HEK293 (cell line): Measurements from ENCODE around the gene ADCYAP1R1.

Experiments
- BCL11A ChIP-seq: fragments of 450-650 bp; formaldehyde crosslinking; IDR thresholded peaks from 2 replicates; pipeline ENCODE4 v1.5.1; 2016; ENCODE audit warnings: low read depth, missing biosample characterization, missing genetic modification characterization
- HOXD13 ChIP-seq: sonication (generic); formaldehyde crosslinking; IDR thresholded peaks from 2 replicates; pipeline ENCODE4 v1.8.0; 2022; ENCODE audit warnings: missing genetic modification reagents, borderline replicate concordance
- TCF7L2 ChIP-seq: IDR thresholded peaks from 2 replicates; pipeline ENCODE4 v1.6.1; 2011; ENCODE audit warnings: low read depth, mild to moderate bottlenecking, inconsistent platforms, low read length, moderate library complexity, borderline replicate concordance
- TSHZ1 ChIP-seq: fragments of 450-650 bp; formaldehyde crosslinking; IDR thresholded peaks from 2 replicates; pipeline ENCODE4 v1.5.1; 2016; ENCODE audit warnings: missing biosample characterization, missing genetic modification characterization, borderline replicate concordance
- ZNF133 ChIP-seq: fragments of 450-650 bp; formaldehyde crosslinking; IDR thresholded peaks from 2 replicates; pipeline ENCODE4 v1.5.1; 2016; ENCODE audit warnings: missing biosample characterization, missing genetic modification characterization
- TF ChIP-seq, protein P1 (sequence below): fragments of 450-650 bp; formaldehyde crosslinking; IDR thresholded peaks from 2 replicates; pipeline ENCODE4 v1.5.1; 2016; ENCODE audit warnings: missing biosample characterization, missing genetic modification characterization
- TF ChIP-seq, protein P2 (sequence below): fragments of 450-650 bp; formaldehyde crosslinking; IDR thresholded peaks from 2 replicates; pipeline ENCODE4 v1.5.1; 2016; ENCODE audit warnings: missing biosample characterization, missing genetic modification characterization
- TF ChIP-seq, protein P3 (sequence below): fragments of 450-650 bp; formaldehyde crosslinking; IDR thresholded peaks from 2 replicates; pipeline ENCODE4 v1.5.1; 2016; ENCODE audit warnings: missing biosample characterization, missing genetic modification characterization, low read depth
- TF ChIP-seq, protein P4 (sequence below): fragments of 450-650 bp; formaldehyde crosslinking; IDR thresholded peaks from 2 replicates; pipeline ENCODE4 v1.5.1; 2016; ENCODE audit warnings: missing biosample characterization, missing genetic modification characterization

DNA sequence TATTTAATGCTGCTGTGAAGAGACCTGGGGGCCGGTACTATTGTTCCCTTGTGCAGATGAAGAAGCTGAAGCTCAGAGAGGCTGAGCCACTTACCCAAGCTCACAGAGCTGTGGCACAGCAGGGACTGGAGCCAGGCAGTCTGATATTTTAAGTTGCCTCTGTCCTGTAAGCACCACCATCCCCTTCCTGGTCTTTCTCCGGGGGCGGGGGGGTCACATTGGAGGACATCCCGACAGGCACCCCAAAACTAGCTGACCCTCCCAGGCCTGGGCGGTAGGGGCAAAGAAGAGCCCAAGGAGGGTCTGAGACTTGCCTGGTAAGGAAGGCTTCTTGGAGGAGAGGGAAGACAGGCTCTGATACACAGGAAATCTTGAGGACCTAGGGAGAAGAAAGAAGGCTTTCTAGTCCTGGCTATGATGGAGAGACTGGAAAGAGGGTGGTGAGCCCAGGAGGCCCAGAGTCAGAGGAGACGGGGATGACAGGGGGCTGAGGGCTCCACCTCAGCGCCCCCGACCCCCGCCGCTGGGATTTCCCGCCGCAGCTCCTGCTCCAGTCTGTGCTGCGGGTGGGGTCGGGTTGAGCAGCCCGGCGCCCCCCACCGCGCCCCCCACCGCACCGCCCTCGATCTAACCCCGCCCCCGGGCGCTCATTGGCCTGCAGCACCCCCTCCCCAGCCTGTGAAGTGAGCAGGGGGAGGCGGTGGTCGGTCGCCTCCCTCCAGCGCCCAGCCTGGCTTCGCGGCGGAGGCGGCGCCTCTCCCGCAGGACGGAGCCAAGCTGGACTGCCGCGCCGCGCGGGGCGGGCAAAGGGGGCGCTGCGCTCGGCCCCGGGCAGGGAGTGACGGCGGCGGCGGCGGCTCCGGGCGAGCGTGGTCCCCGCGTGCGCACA is at the start of gene ADCYAP1R1:
- no peak for TF ChIP-seq TCF7L2
- TF ChIP-seq, protein P1, sequence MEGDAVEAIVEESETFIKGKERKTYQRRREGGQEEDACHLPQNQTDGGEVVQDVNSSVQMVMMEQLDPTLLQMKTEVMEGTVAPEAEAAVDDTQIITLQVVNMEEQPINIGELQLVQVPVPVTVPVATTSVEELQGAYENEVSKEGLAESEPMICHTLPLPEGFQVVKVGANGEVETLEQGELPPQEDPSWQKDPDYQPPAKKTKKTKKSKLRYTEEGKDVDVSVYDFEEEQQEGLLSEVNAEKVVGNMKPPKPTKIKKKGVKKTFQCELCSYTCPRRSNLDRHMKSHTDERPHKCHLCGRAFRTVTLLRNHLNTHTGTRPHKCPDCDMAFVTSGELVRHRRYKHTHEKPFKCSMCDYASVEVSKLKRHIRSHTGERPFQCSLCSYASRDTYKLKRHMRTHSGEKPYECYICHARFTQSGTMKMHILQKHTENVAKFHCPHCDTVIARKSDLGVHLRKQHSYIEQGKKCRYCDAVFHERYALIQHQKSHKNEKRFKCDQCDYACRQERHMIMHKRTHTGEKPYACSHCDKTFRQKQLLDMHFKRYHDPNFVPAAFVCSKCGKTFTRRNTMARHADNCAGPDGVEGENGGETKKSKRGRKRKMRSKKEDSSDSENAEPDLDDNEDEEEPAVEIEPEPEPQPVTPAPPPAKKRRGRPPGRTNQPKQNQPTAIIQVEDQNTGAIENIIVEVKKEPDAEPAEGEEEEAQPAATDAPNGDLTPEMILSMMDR (tag by site-specific recombination): no peak
- no peak for TF ChIP-seq HOXD13
- no peak for TF ChIP-seq TSHZ1 (tag by site-specific recombination)
- no peak for TF ChIP-seq ZNF133
- TF ChIP-seq BCL11A: no peak
- TF ChIP-seq, protein P2, sequence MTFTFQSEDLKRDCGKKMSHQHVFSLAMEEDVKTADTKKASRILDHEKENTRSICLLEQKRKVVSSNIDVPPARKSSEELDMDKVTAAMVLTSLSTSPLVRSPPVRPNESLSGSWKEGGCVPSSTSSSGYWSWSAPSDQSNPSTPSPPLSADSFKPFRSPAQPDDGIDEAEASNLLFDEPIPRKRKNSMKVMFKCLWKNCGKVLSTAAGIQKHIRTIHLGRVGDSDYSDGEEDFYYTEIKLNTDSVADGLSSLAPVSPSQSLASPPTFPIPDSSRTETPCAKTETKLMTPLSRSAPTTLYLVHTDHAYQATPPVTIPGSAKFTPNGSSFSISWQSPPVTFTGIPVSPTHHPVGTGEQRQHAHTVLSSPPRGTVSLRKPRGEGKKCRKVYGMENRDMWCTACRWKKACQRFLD (tag by site-specific recombination): no peak
- TF ChIP-seq, protein P3, sequence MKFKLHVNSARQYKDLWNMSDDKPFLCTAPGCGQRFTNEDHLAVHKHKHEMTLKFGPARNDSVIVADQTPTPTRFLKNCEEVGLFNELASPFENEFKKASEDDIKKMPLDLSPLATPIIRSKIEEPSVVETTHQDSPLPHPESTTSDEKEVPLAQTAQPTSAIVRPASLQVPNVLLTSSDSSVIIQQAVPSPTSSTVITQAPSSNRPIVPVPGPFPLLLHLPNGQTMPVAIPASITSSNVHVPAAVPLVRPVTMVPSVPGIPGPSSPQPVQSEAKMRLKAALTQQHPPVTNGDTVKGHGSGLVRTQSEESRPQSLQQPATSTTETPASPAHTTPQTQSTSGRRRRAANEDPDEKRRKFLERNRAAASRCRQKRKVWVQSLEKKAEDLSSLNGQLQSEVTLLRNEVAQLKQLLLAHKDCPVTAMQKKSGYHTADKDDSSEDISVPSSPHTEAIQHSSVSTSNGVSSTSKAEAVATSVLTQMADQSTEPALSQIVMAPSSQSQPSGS (tag by site-specific recombination): no peak
- TF ChIP-seq, protein P4, sequence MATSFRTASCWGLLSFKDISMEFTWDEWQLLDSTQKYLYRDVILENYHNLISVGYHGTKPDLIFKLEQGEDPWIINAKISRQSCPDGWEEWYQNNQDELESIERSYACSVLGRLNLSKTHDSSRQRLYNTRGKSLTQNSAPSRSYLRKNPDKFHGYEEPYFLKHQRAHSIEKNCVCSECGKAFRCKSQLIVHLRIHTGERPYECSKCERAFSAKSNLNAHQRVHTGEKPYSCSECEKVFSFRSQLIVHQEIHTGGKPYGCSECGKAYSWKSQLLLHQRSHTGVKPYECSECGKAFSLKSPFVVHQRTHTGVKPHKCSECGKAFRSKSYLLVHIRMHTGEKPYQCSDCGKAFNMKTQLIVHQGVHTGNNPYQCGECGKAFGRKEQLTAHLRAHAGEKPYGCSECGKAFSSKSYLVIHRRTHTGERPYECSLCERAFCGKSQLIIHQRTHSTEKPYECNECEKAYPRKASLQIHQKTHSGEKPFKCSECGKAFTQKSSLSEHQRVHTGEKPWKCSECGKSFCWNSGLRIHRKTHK (tag by site-specific recombination): no peak
